ENCODE measurements around the gene EFCC1. TPM values are rescaled to one million over a fixed set of nuclear protein-coding genes. Genes with fewer than 3 reads are reported as not detected.

Gene EFCC1
- total and polyA plus RNA-seq, 2 of the 13 experiments (the other 11 are each of a cell fraction or from before 2014, with no cell fraction given) = not detected

GRCh38 chr3:129022114-129023007, 21.3 kb downstream of the EFCC1 start:
- CTCF ChIA-PET (ENCODE audit: low intra/inter-chr PET ratio, low total read pairs) = no interaction called here
- no peak overlapping the region for H2AFZ ChIP-seq (ENCODE audit: low read length)
- H3K79me2 ChIP-seq (ENCODE audit: insufficient read depth, low read length) = no peaks in the 10 kb centered on the region
- no peak for ATAC-seq
- H4K20me1 ChIP-seq (ENCODE audit: insufficient read depth, low read length) = no peaks in the 10 kb centered on the region
- H3K27me3 ChIP-seq (ENCODE audit: control insufficient read depth in 1 of 2, insufficient read depth in 2 of 2, low read length in 2 of 2) = peaks cover 0 to 38% of the 10 kb centered on the region in 2 experiments; a peak in 3 of 5 replicates
- POLR2A ChIA-PET = no interaction called here
- peak; percentile 72 for TF ChIP-seq ZNF768 (CRISPR knock-in tag; IDR thresholded peaks at IDR 0.05)
- no peak for TF ChIP-seq TRIM24 (CRISPR knock-in tag; IDR thresholded peaks at IDR 0.05)
- BruUV-seq (replicated peaks) = no TSS peak
- H3K9me3 ChIP-seq (ENCODE audit: low read length) = no peaks in the 10 kb centered on the region
- 47% methylated on average over 11 of the region's 15 CpGs for WGBS (ENCODE audit: low lambda C conversion rate)
- H3K4me1 ChIP-seq (ENCODE audit: insufficient read depth, low read length) = peaks cover 22% of the 10 kb centered on the region
- no peaks in the 10 kb centered on the region for H3K36me3 ChIP-seq (replicated peaks in 1 of 2; ENCODE audit: control insufficient read depth in 1 of 2, insufficient read depth in 2 of 2, low read length in 2 of 2)
- intact Hi-C loops (cut with micrococcal nuclease; ENCODE audit: unreplicated experiment) = no loop called here
- H3K27ac ChIP-seq (ENCODE audit: extremely low read length, insufficient read depth, low read length) = no peak overlapping the region
- DNase-seq (ENCODE audit: low spot score) = no peak
- no peak overlapping the region for H3K4me3 ChIP-seq (replicated peaks in 1 of 3; ENCODE audit: insufficient read depth in 1 of 3, low read depth in 2 of 3, low read length in 3 of 3)
- in situ Hi-C loops (cut with HindIII; ENCODE audit: extremely low pct_ligation_motif_present, low pct_unique_long_range_greater_than_20kb) = no loop called here
- no peak for FAIRE-seq
- no peak overlapping the region for H3K4me2 ChIP-seq (ENCODE audit: low read depth, low read length)
- H3K9ac ChIP-seq (ENCODE audit: insufficient read depth, low read depth, low read length) = no peak overlapping the region

GRCh38 chr3:129023008-129023358, 21.9 kb downstream of the EFCC1 start:
- H3K36me3 ChIP-seq (replicated peaks in 1 of 2; ENCODE audit: control insufficient read depth in 1 of 2, insufficient read depth in 2 of 2, low read length in 2 of 2) = no peaks in the 10 kb centered on the region
- no peaks in the 10 kb centered on the region for H3K9me3 ChIP-seq (ENCODE audit: low read length)
- ATAC-seq (no peak), FAIRE-seq (no peak), DNase-seq (ENCODE audit: low spot score) (no peak)
- no peaks in the 10 kb centered on the region for H4K20me1 ChIP-seq (ENCODE audit: insufficient read depth, low read length)
- H2AFZ ChIP-seq (ENCODE audit: low read length) = no peak overlapping the region
- H3K79me2 ChIP-seq (ENCODE audit: insufficient read depth, low read length) = no peaks in the 10 kb centered on the region
- in situ Hi-C loops (cut with HindIII; ENCODE audit: extremely low pct_ligation_motif_present, low pct_unique_long_range_greater_than_20kb) = no loop called here
- no peak overlapping the region for H3K4me3 ChIP-seq (replicated peaks in 1 of 3; ENCODE audit: insufficient read depth in 1 of 3, low read depth in 2 of 3, low read length in 3 of 3)
- POLR2A ChIA-PET = no interaction called here
- no peak overlapping the region for H3K9ac ChIP-seq (ENCODE audit: insufficient read depth, low read depth, low read length)
- H3K4me2 ChIP-seq (ENCODE audit: low read depth, low read length) = no peak overlapping the region
- 9% methylated on average over 1 of the region's 1 CpG for WGBS (ENCODE audit: low lambda C conversion rate)
- H3K27me3 ChIP-seq (ENCODE audit: control insufficient read depth in 1 of 2, insufficient read depth in 2 of 2, low read length in 2 of 2) = peaks cover 0 to 35% of the 10 kb centered on the region in 2 experiments; a peak in 3 of 5 replicates
- BruUV-seq (replicated peaks) = no TSS peak
- H3K4me1 ChIP-seq (ENCODE audit: insufficient read depth, low read length) = peaks cover 22% of the 10 kb centered on the region
- no peak overlapping the region for H3K27ac ChIP-seq (ENCODE audit: extremely low read length, insufficient read depth, low read length)
- CTCF ChIA-PET (ENCODE audit: low intra/inter-chr PET ratio, low total read pairs) = no interaction called here
- intact Hi-C loops (cut with micrococcal nuclease; ENCODE audit: unreplicated experiment) = no loop called here
- TF ChIP-seq KIAA2018 (CRISPR knock-in tag; IDR thresholded peaks at IDR 0.05; ENCODE audit: borderline replicate concordance) = no peak
- no peak for TF ChIP-seq SSRP1 (CRISPR knock-in tag; IDR thresholded peaks at IDR 0.05)
- no peak for TF ChIP-seq MZF1 (CRISPR knock-in tag; IDR thresholded peaks at IDR 0.05; ENCODE audit: borderline replicate concordance)
- no peak for TF ChIP-seq CBX1 (IDR thresholded peaks at IDR 0.05; ENCODE audit: low read depth)
- TF ChIP-seq ZNF292 (CRISPR knock-in tag; IDR thresholded peaks at IDR 0.05; ENCODE audit: borderline replicate concordance, low read depth) = no peak
- TF ChIP-seq ZSCAN25 (CRISPR knock-in tag; IDR thresholded peaks at IDR 0.05) = no peak

All from HepG2 (cell line).